ENCODE measurements around the gene MREG. TPM values are rescaled to one million over a fixed set of nuclear protein-coding genes. Genes with fewer than 3 reads are reported as not detected.

MREG gene
- total and polyA plus RNA-seq, 4 donors = 0.87 to 3.1 (median 2.7) TPM

DNA sequence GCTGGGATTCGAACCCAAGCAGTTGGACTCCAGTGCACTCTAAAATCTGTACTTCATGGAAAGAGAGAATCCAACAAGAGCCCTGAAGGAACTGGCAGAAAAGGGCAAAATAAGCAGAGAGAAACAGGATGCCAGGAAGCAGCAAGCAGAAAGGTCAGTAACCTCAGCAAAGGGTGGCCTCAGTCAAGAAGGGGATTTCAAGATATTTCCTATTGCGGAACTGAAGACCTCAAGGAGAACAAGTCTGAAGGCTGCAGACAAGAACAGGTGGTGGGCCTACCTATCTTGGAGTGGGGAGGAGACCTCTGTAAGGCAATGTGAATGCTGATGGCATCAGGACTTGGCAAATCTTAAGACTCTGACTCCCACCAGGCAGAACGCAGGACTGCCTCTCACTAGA is 20.1 kb upstream of the MREG start (continued):
- TF ChIP-seq ZBTB33 (IDR thresholded peaks at IDR 0.05) = no peak
- TF ChIP-seq NR2F2 (IDR thresholded peaks at IDR 0.05) = no peak
- TF ChIP-seq TAF1 (conservative IDR thresholded peaks at IDR 0.05) = no peak
- no peak for TF ChIP-seq RAD21 (IDR thresholded peaks at IDR 0.05)

GRCh38 chr2:216031960-216032689 is 18.8 kb upstream of the MREG start:
- DNase-seq (ENCODE audit: low spot score) = no peak
- no peak overlapping the region for H3K4me3 ChIP-seq (ENCODE audit: low read depth in 1 of 3, low read length in 3 of 3)
- TF ChIP-seq RAD21 (IDR thresholded peaks at IDR 0.05) = no peak
- no peak for TF ChIP-seq EGR1 (IDR thresholded peaks at IDR 0.05; ENCODE audit: low read depth in 2 of 2)
- no peak for TF ChIP-seq YY1 (IDR thresholded peaks at IDR 0.05)
- TF ChIP-seq, protein P1, sequence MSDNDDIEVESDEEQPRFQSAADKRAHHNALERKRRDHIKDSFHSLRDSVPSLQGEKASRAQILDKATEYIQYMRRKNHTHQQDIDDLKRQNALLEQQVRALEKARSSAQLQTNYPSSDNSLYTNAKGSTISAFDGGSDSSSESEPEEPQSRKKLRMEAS (IDR thresholded peaks at IDR 0.05) = no peak
- TF ChIP-seq HNF4A (conservative IDR thresholded peaks at IDR 0.05) = no peak
- no peak for TF ChIP-seq ZBTB33 (IDR thresholded peaks at IDR 0.05)
- TF ChIP-seq HNF4G (IDR thresholded peaks at IDR 0.05) = no peak
- H3K27me3 ChIP-seq (ENCODE audit: control insufficient read depth in 4 of 4, insufficient read depth in 4 of 4, low read length in 3 of 4) = no peaks in the 10 kb centered on the region
- no peak overlapping the region for H3K9ac ChIP-seq (ENCODE audit: low read depth in 1 of 2, low read length in 2 of 2)
- H3K4me1 ChIP-seq (ENCODE audit: control insufficient read depth in 4 of 4, insufficient read depth in 4 of 4, low read length in 3 of 4) = no peaks in the 10 kb centered on the region
- H3K36me3 ChIP-seq (ENCODE audit: control insufficient read depth in 4 of 4, insufficient read depth in 3 of 4, low read depth in 1 of 4, low read length in 3 of 4) = peaks cover 8 to 51% (median 43%) of the 10 kb centered on the region in 4 donors
- WGBS = 97% methylated on average over 1 of the region's 1 CpG
- no peak overlapping the region for H3K27ac ChIP-seq (ENCODE audit: low read depth in 1 of 2, low read length in 2 of 2)
- H3K9me3 ChIP-seq (ENCODE audit: control insufficient read depth in 4 of 4, low read length in 3 of 4) = no peaks in the 10 kb centered on the region

- Histone ChIP-seq H3K9me3 (ENCODE audit: control insufficient read depth in 4 of 4, low read length in 3 of 4) (no peaks in the 10 kb centered on the region), H3K4me3 (ENCODE audit: low read depth in 1 of 3, low read length in 3 of 3) (no peak overlapping the region), H3K4me1 (ENCODE audit: control insufficient read depth in 4 of 4, insufficient read depth in 4 of 4, low read length in 3 of 4) (no peaks in the 10 kb centered on the region), H3K27me3 (ENCODE audit: control insufficient read depth in 4 of 4, insufficient read depth in 4 of 4, low read length in 3 of 4) (no peaks in the 10 kb centered on the region), H3K9ac (ENCODE audit: low read depth in 1 of 2, low read length in 2 of 2) (no peak overlapping the region), H3K36me3 (ENCODE audit: control insufficient read depth in 4 of 4, insufficient read depth in 3 of 4, low read depth in 1 of 4, low read length in 3 of 4) (peaks cover 2 to 43% (median 30%) of the 10 kb centered on the region in 4 donors), H3K27ac (ENCODE audit: low read depth in 1 of 2, low read length in 2 of 2) (no peak overlapping the region)
- WGBS = 97% methylated on average over 3 of the region's 3 CpGs
- TF ChIP-seq REST (IDR thresholded peaks at IDR 0.05) (no peak), NR2F2 (IDR thresholded peaks at IDR 0.05) (no peak)
- TF ChIP-seq, protein P1 (IDR thresholded peaks at IDR 0.05) = no peak
- DNase-seq (ENCODE audit: low spot score) = no peak
These were observed 16.9 kb upstream of the MREG start for GRCh38 chr2:216030216-216030615.

Data from liver (tissue), 9 donors.